HUDEP-2 (cell line): ENCODE data around the gene HNRNPDL.
"Not testable (repeated sequence)": the region's sequence is repeated elsewhere in the genome, so short reads cannot be mapped to it uniquely, and the experiment has no call there.

Source experiments
- DNase-seq, 76 experiments: peaks; one replicate each; lab custom pipeline; 2025; ENCODE audit not compliant: unreplicated experiment in 76 of 76; lab: John Stamatoyannopoulos, UW

Gene HNRNPDL

DNA sequence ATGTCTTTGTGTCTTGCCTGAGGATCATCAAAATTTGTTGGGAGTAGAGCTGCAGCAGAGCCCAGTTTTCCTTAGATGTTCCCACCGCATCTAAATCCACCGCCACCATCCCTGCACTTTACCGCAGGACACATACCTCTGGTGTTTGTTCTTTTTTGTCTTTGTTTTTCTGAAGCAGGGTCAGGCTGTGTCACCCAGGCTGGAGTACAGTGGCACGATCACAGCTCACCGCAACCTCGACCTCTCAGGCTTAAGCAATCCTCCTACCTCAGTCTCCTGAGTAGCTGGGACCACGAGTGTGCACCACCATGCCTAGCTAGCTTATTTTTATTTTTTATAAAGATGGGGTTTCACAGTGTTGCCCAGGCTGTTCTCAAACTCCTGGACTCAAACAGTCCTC lies 4.7 kb upstream of the HNRNPDL start:
- DNase-seq: no peak

DNA sequence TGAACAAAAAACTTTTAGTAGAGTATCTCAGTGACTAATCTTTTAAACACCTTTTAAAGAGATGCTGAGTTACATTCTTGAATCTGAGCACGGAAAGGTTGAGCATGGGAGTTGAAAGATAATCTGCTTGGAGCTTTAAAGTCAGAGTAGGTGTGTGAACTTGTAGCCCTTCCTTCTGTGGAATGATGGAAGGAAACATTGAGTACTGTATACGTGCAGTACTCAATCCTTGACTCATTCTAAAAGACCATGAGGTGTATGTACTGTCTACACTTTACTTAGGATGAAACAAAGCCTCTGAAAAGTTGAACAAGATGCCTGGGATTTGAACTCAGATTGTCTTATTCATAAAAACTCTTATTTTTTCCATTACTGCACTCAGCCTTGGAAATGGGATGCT lies 3.5 kb upstream of the HNRNPDL start:
- DNase-seq: no peak

DNA sequence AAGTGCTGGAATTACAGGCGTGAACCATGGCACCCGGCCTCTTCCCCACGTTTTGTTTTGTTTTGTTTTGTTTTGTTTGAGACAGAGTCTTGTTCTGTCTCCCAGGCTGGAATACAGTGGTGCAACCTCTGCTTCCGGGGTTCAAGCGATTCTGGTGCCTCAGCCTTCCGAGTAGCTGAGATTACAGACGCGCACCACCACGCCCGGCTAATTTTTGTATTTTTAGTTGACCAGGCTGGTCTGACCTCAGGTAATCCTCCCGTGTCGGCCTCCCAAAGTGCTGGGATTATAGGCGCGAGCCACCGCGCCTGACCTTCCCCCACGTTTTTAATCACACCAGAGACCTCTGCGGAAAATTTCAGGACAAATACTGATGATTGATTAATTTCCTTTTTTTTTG lies 2.3 kb upstream of the HNRNPDL start:
- DNase-seq: no peak

DNA sequence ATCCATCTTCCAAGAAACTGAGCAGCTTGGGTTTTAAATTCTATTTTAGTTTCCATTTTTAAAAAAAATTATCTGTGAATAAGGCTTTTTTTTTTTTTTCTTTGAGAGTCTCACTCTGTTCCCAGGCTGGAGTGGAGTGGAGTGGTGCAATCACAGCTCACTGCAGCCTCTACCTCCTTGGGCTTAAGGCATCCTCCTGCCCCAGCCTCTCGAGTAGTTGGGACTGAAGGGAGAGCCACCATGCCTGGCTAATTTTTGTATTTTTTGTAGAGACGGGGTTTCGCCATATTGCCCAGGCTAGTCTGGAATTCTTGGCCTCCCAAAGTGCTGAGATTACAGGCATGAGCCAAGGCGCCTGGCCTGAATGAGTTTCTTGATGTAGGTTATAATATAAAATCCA lies 1.6 kb upstream of the HNRNPDL start:
- DNase-seq: no peak

DNA sequence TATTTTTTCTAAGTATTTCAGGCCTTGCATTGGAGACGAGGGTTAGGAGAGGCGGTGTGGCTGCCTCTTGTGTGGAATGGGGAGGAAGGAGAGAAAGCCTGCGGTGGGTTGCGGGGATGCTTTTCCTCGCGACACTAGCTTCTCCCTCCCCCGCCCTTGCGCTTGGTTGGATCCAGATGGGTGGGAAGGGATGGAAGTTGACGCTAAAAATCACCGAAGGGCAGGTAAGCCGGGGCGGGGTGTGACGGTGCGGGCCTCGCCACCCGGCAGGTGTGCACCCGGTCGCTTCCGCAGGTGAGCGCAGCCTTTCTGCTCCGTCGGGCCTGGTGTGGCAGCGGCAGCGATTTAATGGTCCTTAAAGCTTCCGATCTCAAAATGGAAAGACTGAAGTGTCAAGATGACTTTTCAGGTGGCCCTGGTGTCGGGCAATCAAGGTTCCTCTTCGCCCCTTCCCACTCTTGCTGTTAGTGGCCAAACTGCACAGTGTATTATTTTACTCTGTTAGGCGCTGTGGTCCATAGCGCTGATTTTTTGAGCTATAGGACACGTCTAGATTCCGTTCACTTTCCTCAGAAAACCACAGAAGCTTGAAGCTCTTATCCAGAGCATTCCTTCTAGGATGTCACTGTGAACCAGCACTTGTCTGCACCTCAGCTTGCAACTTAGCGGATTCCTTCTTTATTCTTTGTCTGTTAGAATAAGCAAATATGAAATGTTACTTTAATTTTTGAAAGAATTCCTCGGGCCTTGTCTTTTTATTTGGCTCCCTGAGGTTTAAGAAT lies 893 bp upstream of the HNRNPDL start:
- peak in 4 of 76 experiments; percentile 13 to 35 (median 25) for DNase-seq

DNA sequence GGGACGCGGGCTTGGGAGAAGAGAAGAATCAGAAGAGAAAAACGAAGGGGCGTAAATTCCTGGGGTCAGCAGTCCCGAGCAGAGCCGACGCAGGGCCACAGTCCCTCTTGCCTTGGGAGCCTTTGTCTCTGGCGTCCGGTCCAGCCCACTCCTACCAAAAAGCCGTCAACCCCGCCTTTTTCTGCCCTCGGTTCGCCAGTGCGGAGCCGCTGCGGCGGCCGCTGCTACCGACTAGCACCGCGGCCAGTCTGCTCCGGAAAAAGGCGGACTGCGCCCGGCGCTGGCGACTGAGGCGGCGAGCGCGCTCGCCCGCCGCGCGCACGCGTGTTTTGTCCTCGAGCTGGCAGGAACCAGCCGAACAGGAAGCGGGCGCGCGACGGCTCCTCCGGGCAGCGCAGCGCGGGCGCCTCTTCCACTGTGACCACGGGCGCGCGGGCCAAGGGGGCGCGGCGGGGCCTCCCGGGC lies 502 bp downstream of the HNRNPDL start:
- peak in 11 of 76 experiments; percentile 20 to 82 (median 44) for DNase-seq

DNA sequence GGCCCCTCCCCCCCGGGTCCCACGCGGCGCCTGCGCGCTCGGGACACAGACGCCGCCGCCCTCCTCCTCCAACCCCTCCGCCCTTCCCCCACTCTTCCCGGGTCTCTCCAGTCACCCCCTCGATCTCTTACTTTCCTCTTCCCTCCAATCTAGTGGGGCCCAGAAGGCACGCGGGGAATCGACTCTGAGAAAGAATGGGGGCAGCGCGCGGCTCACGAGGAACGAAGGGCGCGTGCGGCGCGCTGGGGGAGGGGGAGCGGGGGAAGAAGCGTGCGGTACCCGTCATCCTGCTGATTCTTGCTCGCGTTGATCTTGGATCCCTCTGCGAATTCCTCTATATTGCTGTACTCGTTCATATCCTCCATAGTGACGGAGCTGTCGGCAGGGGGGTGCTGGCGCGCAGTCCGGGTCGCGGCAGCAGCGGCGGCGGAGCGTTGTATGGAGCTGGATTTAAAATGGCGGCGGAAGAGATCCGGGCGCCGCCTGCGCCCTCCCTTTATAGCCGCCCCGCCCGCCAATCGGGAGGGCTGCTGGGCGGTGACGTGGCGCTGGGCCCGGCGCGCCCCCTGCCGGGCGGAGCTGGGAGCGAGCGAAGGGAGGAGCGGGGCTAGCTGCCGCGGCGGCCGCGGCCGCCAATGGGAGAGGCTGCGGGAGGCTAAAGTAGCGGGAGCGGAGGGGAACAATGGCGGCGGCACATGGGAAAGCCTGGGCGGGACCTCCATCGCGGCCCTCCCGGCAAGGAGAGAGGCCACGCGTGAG lies 1.1 kb downstream of the HNRNPDL start:
- peak in 74 of 76 experiments; percentile 31 to 95 (median 84) for DNase-seq

DNA sequence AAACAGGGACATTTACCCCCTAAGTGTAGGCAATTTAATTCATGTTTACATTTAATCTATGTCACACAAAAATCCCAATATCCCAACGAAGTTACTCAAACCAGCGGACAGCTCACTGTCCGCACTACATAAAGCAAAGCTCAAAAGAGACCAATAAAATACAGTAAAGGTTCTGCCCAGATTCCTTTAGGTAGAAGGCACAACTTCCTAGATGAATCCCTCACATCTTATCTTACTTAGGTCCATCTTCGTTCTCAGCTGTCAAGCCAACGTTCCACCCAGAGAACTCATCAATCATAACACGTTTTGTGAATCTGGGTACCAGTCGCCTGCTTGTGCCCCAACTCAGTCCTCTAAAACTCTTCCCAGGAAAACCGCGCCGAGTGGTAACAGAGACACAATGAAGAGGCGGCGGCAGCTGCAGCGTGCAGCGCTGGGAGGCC lies 1.7 kb downstream of the HNRNPDL start:
- DNase-seq: peak in 4 of 76 experiments; percentile 6 to 23 (median 16)

DNA sequence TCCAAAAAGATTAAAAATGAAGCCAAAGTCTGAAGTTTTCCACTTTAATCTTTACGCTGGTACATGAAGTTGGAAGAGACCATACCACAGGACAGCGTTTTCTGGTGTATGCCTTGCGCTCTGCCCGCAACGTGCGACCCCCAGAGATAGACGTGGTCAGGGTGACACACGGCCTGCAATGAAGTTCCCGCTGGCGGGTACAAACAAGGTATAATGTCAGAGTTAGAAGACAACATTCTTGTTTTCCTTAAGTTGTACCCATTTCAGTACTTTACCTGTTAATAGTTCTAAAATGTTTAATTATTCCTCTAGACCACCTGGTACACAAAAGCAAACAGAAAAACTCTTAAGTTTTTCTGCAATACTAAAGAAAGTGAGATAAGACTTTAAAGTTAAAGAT lies 4.8 kb downstream of the HNRNPDL start:
- DNase-seq: no peak

DNA sequence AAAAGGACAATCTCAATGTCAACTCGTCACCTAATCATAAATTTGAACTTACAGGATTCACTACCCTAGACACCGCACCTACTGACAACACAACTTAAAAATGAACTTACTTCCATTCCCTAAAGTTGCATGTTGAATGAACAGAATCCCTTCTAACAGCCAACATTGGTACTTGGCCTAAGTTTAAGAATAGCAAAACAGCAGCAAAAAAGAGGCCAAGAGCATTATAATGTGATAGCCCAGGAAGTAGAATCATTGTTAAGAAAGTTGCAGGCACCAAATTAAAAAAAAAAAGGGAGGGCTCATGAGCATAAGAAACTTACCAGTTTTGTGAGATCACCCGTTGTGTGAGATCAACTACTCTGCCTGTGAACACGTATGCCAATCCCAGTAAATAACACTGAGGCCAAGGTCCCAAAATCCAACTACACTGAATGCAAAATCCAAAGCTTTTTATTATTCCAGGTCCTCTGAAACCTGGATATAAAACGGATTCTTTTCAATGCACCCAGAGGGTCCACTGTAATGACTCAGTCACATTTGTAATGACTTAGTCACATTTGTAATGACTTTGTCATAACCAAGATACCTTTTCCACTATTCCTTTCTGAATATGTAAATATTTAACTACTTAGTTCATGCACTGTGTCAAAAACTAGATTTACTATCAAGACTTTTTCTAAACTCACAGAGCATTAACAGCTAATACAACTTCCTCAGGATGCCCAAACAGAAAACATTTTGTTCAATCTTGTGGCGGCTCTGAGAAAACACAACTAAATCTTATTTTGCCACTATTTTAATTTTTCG lies 6.8 kb downstream of the HNRNPDL start:
- no peak for DNase-seq

DNA sequence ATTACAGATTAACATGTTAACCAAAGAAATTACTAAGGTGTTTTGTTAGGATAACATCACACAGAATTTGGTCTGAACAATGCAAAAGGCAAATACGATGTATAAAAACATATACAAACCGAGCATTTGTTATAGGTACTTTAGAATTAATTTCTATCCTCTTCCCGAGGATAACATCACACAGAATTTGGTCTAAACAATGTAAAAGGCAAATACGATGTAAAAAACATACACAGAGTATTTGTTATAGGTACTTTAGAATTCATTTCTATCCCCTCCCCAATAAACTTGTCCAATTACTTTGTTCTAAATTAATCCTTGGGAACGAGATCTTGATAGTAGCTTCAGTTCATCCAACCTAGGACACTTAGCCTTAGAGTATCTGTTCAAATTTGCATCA lies 7.6 kb downstream of the HNRNPDL start:
- no peak for DNase-seq

DNA sequence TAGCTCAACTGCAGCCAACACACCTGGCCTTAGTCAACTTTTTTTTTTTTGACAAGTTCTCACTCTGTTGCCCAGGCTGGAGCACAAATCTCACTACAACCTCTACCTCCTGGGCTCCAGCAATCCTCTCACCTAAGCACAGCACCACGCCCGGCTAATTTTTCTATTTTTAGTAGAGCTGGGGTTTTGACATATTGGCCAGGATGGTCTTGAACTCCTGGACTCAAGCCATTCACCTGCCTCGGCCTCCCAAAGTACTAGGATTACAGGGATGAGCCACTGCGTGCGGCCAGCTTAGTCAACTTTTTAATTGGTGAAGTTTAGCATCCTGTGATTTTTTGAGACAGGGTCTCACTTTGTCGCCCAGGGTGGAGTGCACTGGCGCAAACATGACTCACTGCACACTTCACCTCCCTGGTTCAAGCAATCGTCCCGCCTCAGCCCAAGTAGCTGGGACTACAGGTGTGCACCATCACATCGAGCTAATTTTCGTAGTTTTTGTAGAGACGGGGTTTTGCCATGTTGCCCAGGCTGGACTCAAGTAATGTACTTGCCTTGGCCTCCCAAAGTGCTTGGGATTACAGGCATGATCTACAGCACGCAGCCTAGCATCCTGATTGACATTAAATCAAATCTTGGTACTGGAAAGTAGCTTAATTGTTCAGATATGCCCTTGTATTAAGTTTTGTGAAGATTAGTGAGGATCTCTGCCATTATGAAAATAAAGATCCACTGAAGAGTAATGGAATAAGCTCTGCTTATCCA lies 8.3 kb downstream of the HNRNPDL start:
- DNase-seq: no peak

DNA sequence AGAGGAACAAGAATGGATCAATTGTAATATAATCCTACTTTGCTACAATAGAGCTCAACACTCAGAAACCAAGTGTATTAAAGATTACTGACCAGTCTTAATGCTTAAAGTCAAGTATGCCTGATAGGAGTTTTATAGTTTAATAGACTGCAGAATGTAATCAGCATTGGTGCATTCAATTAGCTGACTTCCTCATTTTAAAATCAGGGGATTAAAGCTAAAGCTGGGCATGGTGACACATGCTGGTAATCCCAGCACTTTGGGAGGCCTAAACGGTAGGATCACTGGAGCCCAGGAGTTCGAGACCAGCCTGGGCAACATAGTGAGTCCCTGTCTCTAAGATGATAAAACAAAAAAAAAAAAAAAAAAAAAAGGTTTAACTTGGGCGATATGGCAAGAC lies 10.8 kb downstream of the HNRNPDL start:
- DNase-seq: no peak

DNA sequence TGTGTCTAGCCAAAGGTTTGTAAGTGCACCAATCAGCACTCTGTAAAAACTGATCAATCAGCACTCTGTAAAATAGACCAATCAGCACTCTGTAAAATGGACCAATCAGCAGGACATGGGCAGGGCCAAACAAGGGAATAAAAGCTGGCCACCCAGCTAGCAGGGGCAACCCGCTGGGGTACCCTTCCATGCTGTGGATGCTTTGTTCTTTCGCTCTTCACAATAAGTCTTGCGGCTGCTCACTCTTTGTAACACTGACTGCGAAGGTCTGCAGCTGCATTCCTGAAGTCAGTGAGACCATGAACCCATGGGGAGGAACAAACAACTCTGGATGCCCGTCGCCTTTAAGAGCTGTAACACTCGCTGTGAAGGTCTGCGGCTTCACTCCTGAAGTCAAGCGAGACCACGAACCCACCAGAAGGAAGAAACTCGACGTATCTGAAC lies 14.3 kb downstream of the HNRNPDL start:
- DNase-seq: no peak

DNA sequence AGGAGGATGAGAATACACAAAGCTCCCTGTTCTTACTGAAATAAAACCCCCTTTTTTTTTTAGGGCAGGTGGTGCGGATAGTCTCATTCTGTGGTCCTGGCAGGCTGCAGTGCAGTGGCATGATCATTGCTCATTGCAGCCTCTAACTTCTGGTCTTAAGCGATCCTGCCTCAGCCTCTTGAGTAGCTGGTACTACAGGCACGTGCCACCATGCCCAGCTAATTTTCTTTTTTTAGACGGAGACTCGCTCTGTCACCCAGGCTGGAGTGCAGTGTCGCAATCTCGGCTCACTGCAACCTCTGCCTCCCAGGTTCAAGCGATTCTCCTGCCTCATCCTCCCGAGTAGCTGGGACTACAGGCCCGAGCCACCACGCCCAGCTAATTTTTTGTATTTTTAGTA lies 15.2 kb downstream of the HNRNPDL start:
- DNase-seq: not testable (repeated sequence)

DNA sequence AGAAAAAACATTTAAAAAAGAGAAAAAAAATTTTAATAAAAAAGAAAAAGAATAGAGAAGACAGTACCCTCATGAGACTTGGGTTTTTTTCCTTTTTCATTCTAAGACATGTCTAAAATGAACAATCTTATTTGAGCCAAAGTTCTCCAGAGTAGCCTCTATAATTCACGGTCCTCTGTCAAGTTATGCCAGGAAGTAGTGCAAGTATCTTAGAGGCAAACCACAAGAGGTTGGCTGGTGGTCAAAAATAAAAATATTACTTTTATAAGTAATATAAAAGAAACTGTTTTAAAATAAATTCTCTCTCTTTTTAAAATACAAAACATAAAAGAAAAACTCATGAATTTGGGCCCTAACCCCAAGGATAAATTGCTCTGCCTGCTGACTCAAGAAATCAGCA lies 26.5 kb downstream of the HNRNPDL start:
- DNase-seq: no peak

DNA sequence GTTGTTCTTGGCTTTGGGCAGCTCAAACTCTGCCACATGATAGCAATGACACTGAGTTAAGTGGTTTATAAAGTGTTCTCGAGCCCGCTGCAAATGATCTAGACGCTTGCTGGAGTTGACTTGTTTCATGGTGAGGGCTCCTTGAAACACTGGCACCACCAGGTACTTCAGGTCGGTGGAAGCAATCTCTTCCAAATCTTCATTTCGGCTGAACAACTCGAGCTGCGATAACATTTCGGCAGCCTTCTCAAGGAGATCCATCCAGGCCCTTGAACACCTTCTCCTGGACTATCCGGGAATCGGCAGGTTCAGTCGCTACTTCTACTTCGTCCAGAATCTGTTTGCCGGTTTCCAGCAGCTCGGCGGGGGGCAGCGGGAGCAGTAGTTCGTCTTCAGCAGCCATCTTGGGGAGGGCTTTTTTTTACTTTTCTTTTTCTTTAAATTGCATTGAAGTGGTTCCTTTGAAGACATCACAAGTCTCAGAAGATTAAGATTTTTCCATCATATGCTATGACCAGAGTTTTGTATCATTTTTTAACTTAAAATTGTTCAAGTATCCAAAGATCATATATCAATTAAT lies 28.0 kb downstream of the HNRNPDL start:
- DNase-seq: no peak

DNA sequence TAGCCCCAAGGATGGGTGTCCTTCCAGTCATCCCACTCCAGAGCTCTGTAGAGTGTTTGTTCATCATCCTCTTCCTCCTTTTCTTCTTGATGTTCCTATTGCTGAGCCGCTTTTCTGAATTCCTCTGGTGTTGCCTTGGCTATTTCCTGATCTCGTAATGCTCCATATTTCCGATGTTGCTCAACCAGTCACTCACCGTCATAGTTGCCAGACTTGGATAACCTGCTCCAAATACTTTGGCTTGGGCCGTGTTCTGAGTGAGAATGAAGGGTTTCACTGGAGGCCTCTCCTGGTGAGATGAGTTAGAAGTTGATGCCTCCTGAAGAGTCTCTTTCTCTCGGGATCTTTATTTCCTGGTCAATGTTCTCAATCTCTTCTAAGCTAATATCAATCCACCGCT lies 28.7 kb downstream of the HNRNPDL start:
- DNase-seq: no peak

DNA sequence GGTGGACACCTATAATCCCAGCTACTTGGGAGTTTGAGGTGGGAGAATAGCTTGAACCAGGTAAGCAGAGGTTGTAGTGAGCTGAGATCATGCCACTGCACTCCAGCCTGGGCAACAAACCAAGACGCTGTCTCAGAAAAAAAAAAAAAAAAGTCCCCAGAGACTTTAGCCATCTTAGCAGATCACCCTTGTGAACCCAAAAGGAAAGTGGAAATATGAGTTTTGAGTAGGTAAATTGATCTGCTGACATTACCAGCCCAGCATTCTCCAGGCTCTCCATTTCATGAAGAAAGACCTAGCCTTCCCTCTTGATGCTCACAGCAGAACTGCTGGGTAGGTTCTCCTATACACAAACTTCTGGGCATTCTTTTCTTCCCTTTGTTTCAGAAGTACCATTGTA lies 32.0 kb downstream of the HNRNPDL start:
- DNase-seq: no peak

DNA sequence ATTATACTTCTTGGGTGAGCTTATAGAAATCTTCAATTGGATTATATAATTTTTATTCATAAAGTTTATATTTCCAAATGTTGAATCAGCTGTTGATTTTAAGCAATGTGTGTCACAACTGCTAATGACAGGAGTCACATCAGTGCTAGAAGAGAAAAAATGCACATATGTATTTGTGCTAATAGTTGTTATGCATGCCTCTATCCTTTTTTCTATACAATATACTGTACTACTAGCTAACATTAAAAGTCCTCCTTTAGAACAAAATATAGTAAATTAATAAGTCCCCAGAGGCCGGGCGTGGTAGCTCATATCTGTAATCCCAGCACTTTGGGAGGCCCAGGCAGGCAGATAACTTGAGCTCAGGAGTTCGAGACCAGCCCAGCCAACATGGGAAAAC lies 32.7 kb downstream of the HNRNPDL start:
- peak in 1 of 76 experiments; percentile 8 for DNase-seq
